Measurements from ENCODE around the gene PRKCE.

Gene PRKCE

GRCh38 chr2:46008091-46008870 is 356.8 kb downstream of the PRKCE start:
- DNase-seq (ENCODE audit: low read depth in 2 of 2, low spot score in 1 of 2): no peak

- DNase-seq (ENCODE audit: low read depth in 2 of 2, low spot score in 1 of 2): no peak
These were observed 357.8 kb downstream of the PRKCE start for GRCh38 chr2:46009315-46009714.

- no peak for DNase-seq (ENCODE audit: low read depth in 2 of 2, low spot score in 1 of 2)
These were observed 358.3 kb downstream of the PRKCE start for GRCh38 chr2:46009772-46010171.

GRCh38 chr2:46010223-46010924 is 358.9 kb downstream of the PRKCE start:
- DNase-seq (ENCODE audit: low read depth in 2 of 2, low spot score in 1 of 2): no peak

GRCh38 chr2:46010925-46011490 is 359.5 kb downstream of the PRKCE start:
- no peak for DNase-seq (ENCODE audit: low read depth in 2 of 2, low spot score in 1 of 2)

GRCh38 chr2:46012618-46013240 is 361.3 kb downstream of the PRKCE start:
- no peak for DNase-seq (ENCODE audit: low read depth in 2 of 2, low spot score in 1 of 2)

GRCh38 chr2:46013726-46014125 is 362.3 kb downstream of the PRKCE start:
- DNase-seq (ENCODE audit: low read depth in 2 of 2, low spot score in 1 of 2): no peak

- DNase-seq (ENCODE audit: low read depth in 2 of 2, low spot score in 1 of 2): no peak
These were observed 363.6 kb downstream of the PRKCE start for GRCh38 chr2:46014911-46015654.

- DNase-seq (ENCODE audit: low read depth in 2 of 2, low spot score in 1 of 2): no peak
These were observed 364.2 kb downstream of the PRKCE start for GRCh38 chr2:46015671-46016070.

GRCh38 chr2:46016091-46016490 is 364.6 kb downstream of the PRKCE start:
- no peak for DNase-seq (ENCODE audit: low read depth in 2 of 2, low spot score in 1 of 2)

GRCh38 chr2:46018773-46019591 is 367.5 kb downstream of the PRKCE start:
- DNase-seq (ENCODE audit: low read depth in 2 of 2, low spot score in 1 of 2): no peak

GRCh38 chr2:46020416-46020815 is 368.9 kb downstream of the PRKCE start:
- DNase-seq (ENCODE audit: low read depth in 2 of 2, low spot score in 1 of 2): no peak

- DNase-seq (ENCODE audit: low read depth in 2 of 2, low spot score in 1 of 2): no peak
These were observed 371.8 kb downstream of the PRKCE start for GRCh38 chr2:46023165-46023854.

GRCh38 chr2:46024146-46024779 is 372.8 kb downstream of the PRKCE start:
- no peak for DNase-seq (ENCODE audit: low read depth in 2 of 2, low spot score in 1 of 2)

- DNase-seq (ENCODE audit: low read depth in 2 of 2, low spot score in 1 of 2): no peak
These were observed 373.6 kb downstream of the PRKCE start for GRCh38 chr2:46025081-46025480.

GRCh38 chr2:46025676-46026075 is 374.2 kb downstream of the PRKCE start:
- no peak for DNase-seq (ENCODE audit: low read depth in 2 of 2, low spot score in 1 of 2)

- no peak for DNase-seq (ENCODE audit: low read depth in 2 of 2, low spot score in 1 of 2)
These were observed 375.0 kb downstream of the PRKCE start for GRCh38 chr2:46026431-46026830.

GRCh38 chr2:46029332-46029811 is 377.9 kb downstream of the PRKCE start:
- no peak for DNase-seq (ENCODE audit: low read depth in 2 of 2, low spot score in 1 of 2)

- DNase-seq (ENCODE audit: low read depth in 2 of 2, low spot score in 1 of 2): no peak
These were observed 378.9 kb downstream of the PRKCE start for GRCh38 chr2:46030330-46030729.
